GM21447 (cell line): ENCODE data around the gene SRCIN1.
"Not testable (repeated sequence)": the region's sequence is repeated elsewhere in the genome, so short reads cannot be mapped to it uniquely, and the experiment has no call there.

Experiments used
- ATAC-seq: cut with Tn5 transposase; IDR thresholded peaks from one replicate; pipeline ENCODE4 v1.9.1; 2021; ENCODE audit not compliant: unreplicated experiment

Gene SRCIN1

GRCh38 chr17:38546396-38546795, 59.4 kb downstream of the SRCIN1 start:
- ATAC-seq, result no peak

GRCh38 chr17:38545531-38546225, 60.1 kb downstream of the SRCIN1 start:
- no peak for ATAC-seq

- no peak for ATAC-seq
These were observed 60.9 kb downstream of the SRCIN1 start for GRCh38 chr17:38544839-38545209.

- no peak for ATAC-seq
These were observed 61.4 kb downstream of the SRCIN1 start for GRCh38 chr17:38544175-38544838.

GRCh38 chr17:38543403-38544174, 62.2 kb downstream of the SRCIN1 start:
- ATAC-seq, result no peak

- ATAC-seq, result no peak
These were observed 63.5 kb downstream of the SRCIN1 start for GRCh38 chr17:38542286-38542685.

GRCh38 chr17:38541281-38541680, 64.5 kb downstream of the SRCIN1 start:
- ATAC-seq, result no peak

GRCh38 chr17:38540514-38541045, 65.2 kb downstream of the SRCIN1 start:
- no peak for ATAC-seq

GRCh38 chr17:38539386-38539785, 66.4 kb downstream of the SRCIN1 start:
- no peak for ATAC-seq

- ATAC-seq, result no peak
These were observed 66.8 kb downstream of the SRCIN1 start for GRCh38 chr17:38538906-38539305.

GRCh38 chr17:38536661-38537060, 69.1 kb downstream of the SRCIN1 start:
- no peak for ATAC-seq

GRCh38 chr17:38535886-38536285, 69.9 kb downstream of the SRCIN1 start:
- no peak for ATAC-seq

GRCh38 chr17:38534498-38534885, 71.3 kb downstream of the SRCIN1 start:
- ATAC-seq, result no peak

GRCh38 chr17:38533866-38534497, 71.8 kb downstream of the SRCIN1 start:
- no peak for ATAC-seq

- no peak for ATAC-seq
These were observed 72.5 kb downstream of the SRCIN1 start for GRCh38 chr17:38533241-38533640.

- no peak for ATAC-seq
These were observed 73.3 kb downstream of the SRCIN1 start for GRCh38 chr17:38532451-38532850.

- ATAC-seq, result not testable (repeated sequence)
These were observed 74.0 kb downstream of the SRCIN1 start for GRCh38 chr17:38531761-38532160.

GRCh38 chr17:38530856-38531255, 74.9 kb downstream of the SRCIN1 start:
- ATAC-seq, result not testable (repeated sequence)

GRCh38 chr17:38528141-38528540, 77.6 kb downstream of the SRCIN1 start:
- ATAC-seq, result not testable (repeated sequence)

- ATAC-seq, result not testable (repeated sequence)
These were observed 79.2 kb downstream of the SRCIN1 start for GRCh38 chr17:38526526-38526925.

- no peak for ATAC-seq
These were observed 93.2 kb downstream of the SRCIN1 start for GRCh38 chr17:38512473-38513058.
